SU-DHL-6 (cell line): ENCODE data around the gene ADK.

ENCODE experiments used
- CTCF ChIP-seq: fragments of 200-600 bp; sonication (generic); IDR thresholded peaks from one replicate; pipeline ENCODE4 v1.5.1; 2017; ENCODE audit warnings: antibody characterized with exemption, mild to moderate bottlenecking, low read length, moderate library complexity; ENCODE audit not compliant: insufficient read depth, poor library complexity, severe bottlenecking
- EZH2phosphoT487 ChIP-seq: fragments of 200-600 bp; sonication (generic), shearing (Covaris generic); conservative IDR thresholded peaks from 2 replicates; pipeline ENCODE4 v1.6.1; 2018; ENCODE audit warnings: mild to moderate bottlenecking, antibody characterized with exemption, low read length, moderate library complexity, mixed read lengths

DNA sequence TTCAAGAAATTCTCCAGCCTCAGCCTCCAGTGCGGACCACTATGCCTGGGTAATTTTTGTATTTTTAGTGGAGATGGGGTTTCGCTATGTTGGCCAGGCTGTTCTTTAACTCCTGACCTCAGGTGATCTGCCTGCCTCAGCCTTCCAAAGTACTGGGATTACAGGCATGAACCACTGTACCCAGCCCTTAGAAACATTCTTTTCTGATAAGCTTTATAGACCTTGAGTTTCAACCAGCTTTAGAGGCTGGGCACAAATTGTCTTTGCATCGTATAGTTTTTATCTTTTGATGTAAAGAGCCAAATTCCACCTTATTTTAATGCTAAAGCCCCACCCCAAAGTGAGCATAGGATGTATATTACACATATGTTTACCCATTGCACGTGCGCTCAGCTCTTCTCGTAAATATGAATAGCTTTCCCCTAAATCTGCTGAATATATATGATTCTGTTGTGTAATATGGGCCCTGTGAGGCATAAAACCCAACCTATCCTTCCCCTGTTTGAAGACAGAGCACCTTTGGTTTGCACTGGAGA is 124.8 kb downstream of the ADK start:
- TF ChIP-seq CTCF (no peak), EZH2phosphoT487 (no peak)
